OCI-LY7 (cell line): Measurements from ENCODE around the gene GDF10.

Source experiments
- CTCF ChIP-seq: fragments of 200-600 bp; sonication (generic); conservative IDR thresholded peaks from 2 replicates; pipeline ENCODE4 v1.5.1; 2014; ENCODE audit warnings: mild to moderate bottlenecking, antibody characterized with exemption, low read length, moderate library complexity, mixed read lengths
- EZH2phosphoT487 ChIP-seq: fragments of 200-600 bp; sonication (generic); IDR thresholded peaks from 2 replicates; pipeline ENCODE4 v1.6.1; 2018; ENCODE audit warnings: low read depth, borderline replicate concordance, mild to moderate bottlenecking, mixed run types, antibody characterized with exemption, low read length, moderate library complexity, mixed read lengths

GRCh38 chr10:47294057-47294456 lies 5.9 kb upstream of the GDF10 start:
- TF ChIP-seq CTCF (no peak), EZH2phosphoT487 (no peak)
